Measurements from ENCODE around the gene CNTN3. TPM values are rescaled to one million over a fixed set of nuclear protein-coding genes. Genes with fewer than 3 reads are reported as not detected.

CNTN3 gene
- total RNA-seq, 1 experiment from 2014 or later, result not detected

- TF ChIP-seq ZBTB33 (IDR thresholded peaks at IDR 0.05; ENCODE audit: extremely low read depth, insufficient replicate concordance, low read length) (no peak), FOSL1 (IDR thresholded peaks at IDR 0.05; ENCODE audit: low read depth) (no peak), CTCF (IDR thresholded peaks at IDR 0.05 in 2 of 3, conservative IDR thresholded peaks at IDR 0.05 in 1 of 3; ENCODE audit: borderline replicate concordance in 1 of 3, insufficient read depth in 1 of 3, low read depth in 2 of 3, low read length in 2 of 3) (no peak)
These were observed 7.5 kb downstream of the CNTN3 start (continued) for GRCh38 chr3:74606996-74607395.

DNA sequence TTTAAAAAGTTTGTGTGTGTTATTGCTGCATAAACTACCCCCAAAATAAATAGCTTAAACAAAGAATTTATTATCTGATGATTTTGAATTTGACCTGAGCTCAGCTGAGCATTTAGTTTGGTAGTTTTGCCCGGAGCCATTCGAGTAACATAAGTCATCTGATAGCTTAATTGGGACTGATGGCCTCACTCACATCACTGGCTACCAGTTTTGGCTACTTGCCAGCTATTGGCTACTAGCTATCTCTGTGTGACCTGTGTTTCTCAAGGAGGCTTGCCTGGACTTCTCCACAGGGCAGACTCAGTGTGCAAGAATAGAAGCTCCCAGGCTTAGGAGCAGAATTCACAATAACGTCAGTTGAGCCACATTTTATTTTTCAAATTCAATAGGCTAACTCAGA is 9.0 kb downstream of the CNTN3 start:
- Histone ChIP-seq H3K9ac (ENCODE audit: low read length) (no peak overlapping the region), H3K27ac (ENCODE audit: low read depth, low read length) (no peak overlapping the region), H3K27me3 (ENCODE audit: insufficient read depth, low read length) (no peaks in the 10 kb centered on the region), H2AFZ (ENCODE audit: low read depth, low read length, poor library complexity, severe bottlenecking) (no peak overlapping the region), H3K9me3 (ENCODE audit: control insufficient read depth in 1 of 2, insufficient read depth in 1 of 2, low read depth in 1 of 2, low read length in 2 of 2) (peaks cover 0 to 30% of the 10 kb centered on the region in 2 experiments; a peak in 2 of 4 replicates), H3K79me2 (ENCODE audit: insufficient read depth, low read length) (no peaks in the 10 kb centered on the region), H4K20me1 (ENCODE audit: insufficient read depth) (no peaks in the 10 kb centered on the region), H3K4me1 (ENCODE audit: control insufficient read depth in 1 of 2, insufficient read depth in 2 of 2, low read length in 2 of 2) (no peaks in the 10 kb centered on the region), H3K4me3 (replicated peaks in 1 of 2; ENCODE audit: low read depth in 1 of 2, low read length in 2 of 2) (no peak overlapping the region), H3K4me2 (ENCODE audit: low read length) (no peak overlapping the region), H3K36me3 (ENCODE audit: control insufficient read depth in 1 of 2, insufficient read depth in 2 of 2, low read length in 2 of 2) (no peaks in the 10 kb centered on the region), H3K9me2 (ENCODE audit: insufficient read depth) (no peaks in the 10 kb centered on the region)
- BruUV-seq (replicated peaks), result no TSS peak
- RAD21 ChIA-PET (ENCODE audit: low non-redundant PET in 1 of 2, low total read pairs in 2 of 2, uncharacterized antibody in 2 of 2, unreplicated experiment in 2 of 2), result no interaction called here
- ATAC-seq (no peak), DNase-seq (ENCODE audit: low read depth, low spot score) (no peak)
- intact Hi-C loops (cut with micrococcal nuclease), result no loop called here
- POLR2A ChIA-PET, result no interaction called here
- CTCF ChIA-PET, result no interaction called here
- TF ChIP-seq CEBPB (IDR thresholded peaks at IDR 0.05; ENCODE audit: low read depth), result no peak
- TF ChIP-seq YY1 (IDR thresholded peaks at IDR 0.05; ENCODE audit: extremely low read depth, insufficient replicate concordance, low read depth, low read length), result no peak
- TF ChIP-seq JUND (IDR thresholded peaks at IDR 0.05), result no peak
- no peak for TF ChIP-seq TCF7L2 (IDR thresholded peaks at IDR 0.05; ENCODE audit: borderline replicate concordance, extremely low read depth, insufficient read depth, insufficient read length)
- no peak for TF ChIP-seq ZBTB33 (IDR thresholded peaks at IDR 0.05; ENCODE audit: extremely low read depth, insufficient replicate concordance, low read length)
- TF ChIP-seq EZH2phosphoT487 (IDR thresholded peaks at IDR 0.05; ENCODE audit: borderline replicate concordance), result no peak
- TF ChIP-seq EGR1 (IDR thresholded peaks at IDR 0.05; ENCODE audit: low read depth), result no peak
- no peak for TF ChIP-seq SRF (IDR thresholded peaks at IDR 0.05; ENCODE audit: low read depth)
- TF ChIP-seq POLR2AphosphoS5 (IDR thresholded peaks at IDR 0.05; ENCODE audit: low read depth, low read length), result no peak
- no peak for TF ChIP-seq SIN3A (IDR thresholded peaks at IDR 0.05; ENCODE audit: low read depth)
- TF ChIP-seq REST (IDR thresholded peaks at IDR 0.05; ENCODE audit: low read depth), result no peak
- TF ChIP-seq ZFX (IDR thresholded peaks at IDR 0.05), result no peak
- TF ChIP-seq EZH2 (IDR thresholded peaks at IDR 0.05), result no peak
- no peak for TF ChIP-seq ELF1 (IDR thresholded peaks at IDR 0.05; ENCODE audit: borderline replicate concordance, low read depth)
- TF ChIP-seq FOSL1 (IDR thresholded peaks at IDR 0.05; ENCODE audit: low read depth), result no peak
